GM12878 (cell line): ENCODE measurements around the gene CPVL.

Source experiments
- EZH2 ChIP-seq: IDR thresholded peaks from 2 replicates; pipeline ENCODE4 v1.6.1; 2012; ENCODE audit warnings: low read depth, mild to moderate bottlenecking, control low read depth, inconsistent platforms, low read length, borderline replicate concordance; ENCODE audit not compliant: control insufficient read depth
- IKZF1 ChIP-seq: fragments of 450-650 bp; conservative IDR thresholded peaks from 2 replicates; pipeline ENCODE4 v1.6.1; 2017; ENCODE audit warnings: antibody characterized with exemption, mild to moderate bottlenecking
- ZNF384 ChIP-seq: IDR thresholded peaks from 2 replicates; pipeline ENCODE4 v1.6.1; 2012; ENCODE audit warnings: low read depth, mild to moderate bottlenecking, low read length, improper control_type of control experiment, borderline replicate concordance

DNA sequence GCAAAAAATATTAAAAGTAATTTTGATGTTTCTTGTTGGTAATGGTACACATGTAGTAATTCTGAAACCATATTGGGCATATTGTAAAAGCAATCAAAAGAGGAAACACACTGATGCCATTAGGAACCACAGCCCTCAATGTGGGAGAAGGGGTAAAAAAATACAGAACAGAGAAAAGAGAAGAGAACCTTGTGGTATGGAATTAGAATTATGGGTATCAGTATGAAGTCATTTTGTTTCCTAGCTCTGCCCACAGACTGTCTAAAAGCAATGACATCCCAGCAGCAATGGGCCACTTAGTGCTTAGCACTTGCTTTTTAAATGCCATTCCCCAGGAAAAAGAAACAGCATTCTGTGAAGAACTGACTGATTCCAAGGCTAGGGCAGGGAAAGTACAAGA lies 61.5 kb downstream of the CPVL start:
- TF ChIP-seq ZNF384 (no peak), EZH2 (no peak), IKZF1 (0 out of 2 replicates have a peak, but pooled peaks have one; percentile 25)
